Measurements from ENCODE around the gene RAPGEF2.

RAPGEF2 gene

GRCh38 chr4:159188646-159189045 lies 85.8 kb downstream of the RAPGEF2 start:
- in situ Hi-C loops (cut with HindIII; ENCODE audit: low sequenced_read_pairs): loop anchor here (25.0 kb wide), 1 partner anchor 351 kb away; no protein-coding TSS in a partner anchor

DNA sequence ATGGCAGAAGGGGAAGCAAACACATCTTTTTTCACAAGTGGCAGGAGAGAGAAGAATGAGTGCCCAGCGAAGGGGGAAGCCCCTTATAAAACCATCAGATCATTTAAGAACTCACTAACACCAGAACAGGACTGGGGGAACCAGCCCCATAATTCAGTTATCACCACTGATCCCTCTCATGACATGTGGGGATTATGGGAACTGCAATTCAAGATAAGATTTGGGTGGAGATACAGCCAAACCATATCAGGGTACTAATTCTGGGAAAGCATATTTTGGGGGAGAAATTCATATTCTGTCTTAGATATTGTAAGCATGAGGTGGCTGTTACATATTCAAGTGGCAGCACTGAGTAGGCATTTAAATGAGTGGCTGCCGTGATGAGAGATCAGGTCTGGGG lies 87.8 kb downstream of the RAPGEF2 start:
- in situ Hi-C loops (cut with HindIII; ENCODE audit: low sequenced_read_pairs): loop anchor here (25.0 kb wide), 1 partner anchor 353 kb away; no protein-coding TSS in a partner anchor

DNA sequence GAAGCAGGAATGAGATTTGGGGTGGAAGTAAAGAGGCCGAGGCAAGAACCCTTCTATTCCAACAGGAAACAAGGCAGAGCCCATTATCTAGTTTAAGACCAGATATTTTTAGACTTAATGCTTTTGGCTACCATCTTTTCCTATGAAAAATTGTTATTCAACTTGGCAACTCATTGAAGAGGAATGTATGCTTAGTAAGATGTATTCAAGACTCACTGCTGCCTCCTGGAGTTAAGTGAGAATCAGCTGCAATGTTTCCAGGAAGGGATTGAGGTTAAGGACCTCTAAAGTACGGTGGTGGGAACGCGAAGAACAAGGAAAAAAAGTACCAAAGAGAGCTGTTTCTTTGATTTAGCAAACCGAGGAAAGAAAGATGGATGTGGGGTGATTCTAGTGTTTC lies 89.1 kb downstream of the RAPGEF2 start:
- in situ Hi-C loops (cut with HindIII; ENCODE audit: low sequenced_read_pairs): loop anchor here (25.0 kb wide), 1 partner anchor 355 kb away; no protein-coding TSS in a partner anchor

- in situ Hi-C loops (cut with HindIII; ENCODE audit: low sequenced_read_pairs): loop anchor here (25.0 kb wide), 1 partner anchor 356 kb away; no protein-coding TSS in a partner anchor
Observed at GRCh38 chr4:159193046-159193620, 90.3 kb downstream of the RAPGEF2 start.

DNA sequence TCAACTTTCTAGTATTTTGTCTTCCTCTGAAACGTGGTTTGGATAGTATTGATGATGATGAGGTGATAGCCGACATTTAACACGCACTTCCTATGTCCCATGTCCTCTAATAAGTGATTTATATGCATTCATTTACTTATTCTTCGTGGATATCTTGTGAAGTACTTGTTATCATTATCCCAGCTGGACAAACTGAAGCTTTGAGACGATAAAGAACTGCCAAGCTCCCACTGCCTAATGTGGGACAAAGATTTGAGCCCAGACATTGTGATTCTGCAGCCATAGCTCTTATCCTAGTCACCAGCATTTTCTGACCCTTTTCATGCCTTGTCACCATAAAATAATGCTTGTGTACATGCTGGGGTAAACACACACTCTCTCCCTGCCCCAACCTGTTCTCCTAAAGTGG lies 92.5 kb downstream of the RAPGEF2 start:
- in situ Hi-C loops (cut with HindIII; ENCODE audit: low sequenced_read_pairs): loop anchor here (25.0 kb wide), 1 partner anchor 358 kb away; no protein-coding TSS in a partner anchor

- in situ Hi-C loops (cut with HindIII; ENCODE audit: low sequenced_read_pairs): loop anchor here (25.0 kb wide), 1 partner anchor 360 kb away; no protein-coding TSS in a partner anchor
Observed at GRCh38 chr4:159197260-159197884, 94.5 kb downstream of the RAPGEF2 start.

DNA sequence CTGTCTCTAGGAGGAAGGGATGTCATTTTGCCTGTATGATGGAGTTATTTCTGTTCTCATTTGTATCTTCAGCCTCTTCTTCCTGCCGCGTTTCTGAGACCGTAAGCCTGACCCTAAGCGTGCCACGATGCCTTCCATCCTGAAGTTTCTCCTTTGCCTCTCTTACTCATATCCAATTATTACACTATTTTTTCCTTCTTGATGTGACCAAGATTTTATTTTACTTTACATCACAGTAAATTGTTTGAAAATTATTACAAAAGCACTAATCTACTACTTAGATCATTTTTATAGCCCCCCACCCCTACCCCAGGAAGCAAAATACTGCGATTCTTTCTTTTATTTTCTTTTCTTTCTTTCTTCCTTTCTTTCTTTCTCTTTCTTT lies 95.0 kb downstream of the RAPGEF2 start:
- in situ Hi-C loops (cut with HindIII; ENCODE audit: low sequenced_read_pairs): loop anchor here (25.0 kb wide), 1 partner anchor 361 kb away; no protein-coding TSS in a partner anchor

GRCh38 chr4:159199826-159200225 lies 96.9 kb downstream of the RAPGEF2 start:
- in situ Hi-C loops (cut with HindIII; ENCODE audit: low sequenced_read_pairs): loop anchor here (25.0 kb wide), 1 partner anchor 363 kb away; no protein-coding TSS in a partner anchor

DNA sequence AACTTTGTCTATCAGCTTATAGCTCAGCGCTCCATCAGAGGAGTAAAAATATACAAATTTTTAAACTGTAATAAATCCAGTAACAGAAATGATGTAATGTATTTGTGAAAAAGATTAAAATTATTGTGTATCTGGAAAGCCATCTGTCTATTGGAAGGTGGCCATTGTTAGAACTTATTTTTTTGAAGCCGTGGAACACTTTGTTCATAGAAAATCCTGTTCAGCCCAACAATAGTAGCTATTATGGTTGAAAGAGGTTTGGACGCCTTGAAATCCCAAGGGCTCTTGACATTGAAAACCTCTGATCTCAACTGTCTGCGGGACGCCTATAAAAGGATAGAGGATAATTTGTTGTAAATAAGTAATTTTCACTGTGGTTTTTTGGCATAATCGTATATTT lies 98.3 kb downstream of the RAPGEF2 start:
- in situ Hi-C loops (cut with HindIII; ENCODE audit: low sequenced_read_pairs): no loop called here

DNA sequence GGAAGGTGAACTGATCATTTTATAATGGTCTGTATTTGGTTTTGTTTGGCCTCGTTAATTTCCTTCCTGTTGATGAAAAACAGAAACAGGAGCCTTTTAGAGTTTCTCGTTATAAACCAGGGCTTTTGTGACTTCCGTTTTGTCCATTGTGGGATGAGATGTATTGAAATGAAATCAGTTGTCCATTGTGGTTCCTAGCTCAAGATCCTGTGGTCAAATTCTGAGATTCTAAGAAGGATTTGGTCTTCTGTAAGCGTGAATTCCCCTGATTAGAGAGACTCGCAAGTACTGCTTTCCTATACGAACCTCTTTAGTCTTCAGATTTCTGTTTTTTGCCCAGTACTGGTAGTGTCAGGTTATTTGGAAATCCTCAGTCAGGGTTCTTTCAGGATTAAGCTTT lies 101.7 kb downstream of the RAPGEF2 start:
- in situ Hi-C loops (cut with HindIII; ENCODE audit: low sequenced_read_pairs): no loop called here

GRCh38 chr4:159205466-159205865 lies 102.6 kb downstream of the RAPGEF2 start:
- in situ Hi-C loops (cut with HindIII; ENCODE audit: low sequenced_read_pairs): no loop called here

DNA sequence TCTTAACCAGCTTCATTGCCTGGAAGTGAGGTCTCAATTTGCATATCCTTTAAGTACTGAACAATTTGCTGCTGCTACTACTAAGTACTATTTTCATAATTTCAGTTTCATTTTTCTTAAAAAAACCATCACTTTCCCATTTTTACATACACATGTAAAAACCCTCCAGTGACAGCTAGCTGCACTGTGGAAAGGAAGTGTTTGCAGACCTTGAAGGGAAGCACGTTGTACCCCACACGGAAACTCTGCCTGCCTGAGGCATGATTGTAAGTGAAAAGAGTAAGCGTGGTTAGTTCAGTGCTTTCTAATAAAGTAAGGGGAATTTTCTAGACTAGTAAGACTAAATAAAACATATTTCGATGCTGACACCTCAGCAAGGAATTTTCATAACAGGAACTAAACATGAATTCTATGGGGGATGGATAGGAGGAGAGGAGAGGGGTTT lies 103.6 kb downstream of the RAPGEF2 start:
- in situ Hi-C loops (cut with HindIII; ENCODE audit: low sequenced_read_pairs): no loop called here

DNA sequence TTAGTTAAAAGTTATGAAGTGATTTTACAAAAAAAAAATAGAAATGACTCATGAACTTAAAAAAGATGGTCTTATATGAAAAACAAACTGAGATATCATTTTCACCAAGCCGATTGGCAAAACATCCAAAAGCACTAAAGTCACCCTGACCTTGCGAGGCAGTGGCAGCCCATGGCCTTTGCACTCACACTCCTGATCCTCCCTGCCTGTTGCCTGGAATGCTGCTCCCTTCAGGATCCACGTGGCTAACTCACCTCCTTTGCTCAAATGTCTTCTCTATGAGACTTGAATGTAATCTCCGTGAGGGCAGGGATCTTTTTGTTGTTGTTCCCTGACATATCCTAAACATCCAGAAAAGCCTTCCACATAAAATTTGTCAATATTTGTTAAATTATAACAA lies 106.4 kb downstream of the RAPGEF2 start:
- in situ Hi-C loops (cut with HindIII; ENCODE audit: low sequenced_read_pairs): no loop called here

DNA sequence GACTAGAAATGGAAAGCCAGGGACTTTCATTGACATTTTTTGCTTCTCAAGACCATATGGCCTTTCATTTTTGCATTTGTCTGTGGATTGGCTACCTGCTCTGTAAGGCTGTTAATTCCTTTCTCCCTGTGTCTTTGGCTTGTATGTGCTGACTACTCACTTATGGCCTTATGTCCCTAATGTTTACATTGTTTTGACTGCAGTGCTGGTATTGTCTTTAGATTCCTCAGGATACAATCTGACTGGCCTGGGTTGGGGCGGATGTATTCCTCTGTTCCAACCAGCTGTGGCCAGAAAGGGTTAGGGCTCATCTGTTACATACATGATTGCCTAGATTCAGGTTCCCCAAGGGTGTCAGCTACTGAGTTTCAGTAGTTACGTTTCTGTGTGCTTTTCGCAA lies 108.1 kb downstream of the RAPGEF2 start:
- in situ Hi-C loops (cut with HindIII; ENCODE audit: low sequenced_read_pairs): no loop called here

DNA sequence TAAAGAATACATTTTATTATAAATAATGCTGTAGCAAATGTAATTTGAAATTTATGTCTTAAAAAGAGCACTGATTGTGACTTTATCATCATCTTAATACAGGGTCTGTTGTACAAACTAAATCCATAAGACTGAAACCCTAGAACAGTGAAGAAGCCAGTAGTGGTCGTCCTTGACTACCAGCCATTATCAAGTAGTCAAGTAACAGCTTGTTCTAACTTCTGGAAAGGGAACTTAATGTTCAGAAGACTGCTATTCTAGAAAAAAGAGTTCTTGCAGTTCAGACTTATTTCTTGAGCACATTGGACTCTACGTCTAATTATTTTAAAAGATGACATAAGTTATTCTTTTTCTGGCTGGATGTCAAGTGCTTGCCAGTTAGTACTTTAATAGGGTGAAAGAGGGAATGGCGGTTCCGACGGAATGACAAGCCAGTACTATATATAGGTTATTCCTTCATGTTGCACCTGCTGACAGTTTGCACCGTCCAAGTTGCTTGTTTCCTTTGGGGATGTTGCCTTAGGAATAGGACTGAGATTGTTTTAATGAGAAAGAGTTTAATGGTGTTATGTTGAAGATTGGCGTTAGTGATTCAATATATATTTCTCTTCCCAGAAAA lies 109.9 kb downstream of the RAPGEF2 start:
- in situ Hi-C loops (cut with HindIII; ENCODE audit: low sequenced_read_pairs): no loop called here

- in situ Hi-C loops (cut with HindIII; ENCODE audit: low sequenced_read_pairs): no loop called here
Observed at GRCh38 chr4:159216834-159217233, 114.0 kb downstream of the RAPGEF2 start.

GRCh38 chr4:159219862-159220261 lies 117.0 kb downstream of the RAPGEF2 start:
- in situ Hi-C loops (cut with HindIII; ENCODE audit: low sequenced_read_pairs): no loop called here

DNA sequence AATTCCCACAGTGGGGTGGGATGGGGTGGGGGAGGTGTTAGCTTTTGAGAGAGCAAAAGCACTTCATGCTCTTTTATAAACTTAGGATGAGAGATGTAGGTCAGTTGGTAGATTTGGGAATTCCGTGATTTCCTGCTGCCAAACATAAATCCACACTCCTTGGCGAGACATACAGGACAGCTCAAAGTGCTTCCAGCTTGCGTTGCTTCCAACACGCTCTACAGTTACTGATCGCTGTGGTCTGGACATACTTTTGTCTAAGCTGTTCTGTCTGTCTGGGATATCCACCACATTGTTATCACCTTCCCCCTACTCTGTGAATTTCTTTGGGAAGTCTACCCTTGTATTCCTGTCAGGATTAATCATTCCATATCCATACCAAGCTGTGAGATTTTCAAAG lies 117.5 kb downstream of the RAPGEF2 start:
- in situ Hi-C loops (cut with HindIII; ENCODE audit: low sequenced_read_pairs): no loop called here

DNA sequence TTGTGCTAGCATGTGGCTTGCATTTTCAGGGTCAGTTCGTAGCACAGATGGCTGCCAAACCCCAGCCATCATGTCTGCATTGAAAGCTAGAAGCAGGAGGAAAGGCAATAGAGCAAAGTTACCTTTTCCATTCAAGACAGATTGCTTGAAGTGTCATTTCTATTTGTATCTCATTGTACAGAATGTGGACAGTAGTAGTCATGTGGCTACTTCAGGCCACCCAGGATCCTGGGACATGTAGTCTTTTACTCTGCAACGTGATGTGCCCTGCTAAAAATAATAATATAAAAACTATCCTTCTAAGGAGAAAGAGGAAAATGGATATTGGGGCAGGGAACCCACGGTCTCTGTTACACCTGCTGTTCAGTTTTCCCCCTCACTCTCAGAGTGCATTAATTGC lies 118.4 kb downstream of the RAPGEF2 start:
- in situ Hi-C loops (cut with HindIII; ENCODE audit: low sequenced_read_pairs): no loop called here

DNA sequence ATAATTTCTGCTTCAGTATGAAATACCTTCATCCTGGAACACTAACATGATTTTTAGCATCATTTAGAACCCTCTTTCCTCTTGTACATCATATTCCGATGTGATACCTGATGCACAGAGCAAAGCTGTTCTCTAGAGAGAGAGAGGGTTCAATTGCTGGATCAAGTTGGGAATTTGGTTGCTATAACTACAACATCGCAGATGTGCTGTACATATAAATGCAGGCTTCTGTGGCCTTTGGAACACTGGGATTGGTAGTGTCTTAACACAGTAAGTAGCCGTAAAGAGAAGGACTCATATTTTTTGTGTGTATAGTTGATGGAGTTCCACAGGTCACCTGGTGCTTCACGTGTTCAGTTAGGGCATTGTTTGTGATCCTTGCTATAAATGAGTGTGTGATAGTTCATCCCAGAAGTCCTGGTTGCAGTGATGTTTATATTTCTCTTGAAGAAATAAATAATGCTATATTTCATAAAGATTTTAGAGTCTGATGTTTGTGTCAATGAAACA lies 119.2 kb downstream of the RAPGEF2 start:
- in situ Hi-C loops (cut with HindIII; ENCODE audit: low sequenced_read_pairs): no loop called here

DNA sequence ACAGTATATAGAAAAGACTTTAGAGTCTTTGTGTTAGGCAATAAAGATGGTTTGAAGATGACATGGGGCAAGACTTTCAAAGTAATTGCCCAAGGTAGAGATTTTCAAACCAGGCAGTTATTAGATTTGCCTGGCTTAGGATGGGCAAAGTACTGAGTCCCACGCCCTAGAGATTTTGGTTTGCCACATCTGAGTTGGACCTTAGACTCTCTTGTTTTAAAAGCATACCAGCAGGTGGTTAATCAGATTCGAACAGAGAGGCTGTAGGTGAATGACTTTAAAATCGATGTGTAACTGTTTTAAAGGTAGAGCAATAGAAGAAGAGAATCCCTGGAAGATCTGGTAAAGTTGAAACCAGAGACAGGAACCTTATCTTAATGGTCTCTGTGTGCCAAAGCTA lies 121.5 kb downstream of the RAPGEF2 start:
- in situ Hi-C loops (cut with HindIII; ENCODE audit: low sequenced_read_pairs): no loop called here

DNA sequence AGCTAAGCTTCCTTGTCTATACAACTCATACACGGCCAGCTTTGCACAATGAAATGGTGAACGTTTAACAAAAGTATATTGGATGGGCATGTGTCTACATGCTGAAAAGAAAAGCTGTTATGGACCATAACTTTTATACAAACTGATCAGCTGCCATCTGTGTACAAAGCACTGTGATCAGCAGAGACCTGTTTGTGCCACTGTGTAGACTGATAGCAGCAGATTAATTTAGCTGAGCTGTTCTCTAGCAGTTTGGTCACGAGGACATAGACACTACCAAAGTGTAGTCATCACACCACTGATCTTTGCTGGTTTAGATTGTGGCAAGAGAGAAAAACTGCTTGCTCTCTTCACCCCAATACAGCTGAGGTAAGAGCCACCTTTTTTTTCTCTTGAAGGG lies 124.5 kb downstream of the RAPGEF2 start:
- in situ Hi-C loops (cut with HindIII; ENCODE audit: low sequenced_read_pairs): no loop called here

Measured in DLD1 (cell line).